Type B pancreatic cell (in vitro differentiated cells): ENCODE results near the gene CHTF18. TPM values are rescaled to one million over a fixed set of nuclear protein-coding genes. Genes with fewer than 3 reads are reported as not detected.

ENCODE experiments used
- DNase-seq: peaks from one replicate; pipeline ENCODE4 v3.0.0; 2021; ENCODE audit warnings: mixed read lengths; ENCODE audit not compliant: unreplicated experiment; ENCODE audit errors: extremely low spot score
- H3K27ac Mint-ChIP-seq: 2 replicates; pipeline ENCODE4 v1.8.0; 2021; ENCODE audit warnings: mild to moderate bottlenecking, mixed read lengths
- H3K27me3 Mint-ChIP-seq: 2 replicates; pipeline ENCODE4 v1.8.0; 2021; ENCODE audit warnings: mixed read lengths
- H3K36me3 Mint-ChIP-seq: 2 replicates; pipeline ENCODE4 v1.8.0; 2021; ENCODE audit warnings: mixed read lengths
- H3K4me1 Mint-ChIP-seq: one replicate; pipeline ENCODE4 v1.8.0; 2021; ENCODE audit warnings: mixed read lengths; ENCODE audit not compliant: unreplicated experiment
- H3K4me3 Mint-ChIP-seq: 2 replicates; pipeline ENCODE4 v1.8.0; 2021; ENCODE audit warnings: mild to moderate bottlenecking, mixed read lengths
- H3K9me3 Mint-ChIP-seq: 2 replicates; pipeline ENCODE4 v1.8.0; 2021; ENCODE audit warnings: mixed read lengths
- CTCF ChIP-seq: fragments of 200-600 bp; sonication (generic); conservative IDR thresholded peaks from 2 replicates; pipeline ENCODE4 v1.5.0; 2021; ENCODE audit warnings: antibody characterized with exemption, mild to moderate bottlenecking
- total RNA-seq: library from RNA; stranded (reverse); gene quantifications from 2 replicates; pipeline ENCODE4 v1.2.1, GENCODE V29; 2021; ENCODE audit warnings: low replicate concordance

CHTF18 gene
- total RNA-seq, 1 donor from 2014 or later = 105 TPM

- peak; percentile 90 for TF ChIP-seq CTCF
- H3K9me3 Mint-ChIP-seq = no peaks in the 10 kb centered on the region
- H3K36me3 Mint-ChIP-seq = no peaks in the 10 kb centered on the region
- DNase-seq = peak; percentile 88
- H3K4me3 Mint-ChIP-seq = peak overlapping the region; percentile 79
- no peaks in the 10 kb centered on the region for H3K27me3 Mint-ChIP-seq
- no peak overlapping the region for H3K27ac Mint-ChIP-seq
- no peaks in the 10 kb centered on the region for H3K4me1 Mint-ChIP-seq
Observed at GRCh38 chr16:785563-786535, 2.6 kb upstream of the CHTF18 start.

GRCh38 chr16:787321-787966, 976 bp upstream of the CHTF18 start:
- no peak for TF ChIP-seq CTCF
- H3K27ac Mint-ChIP-seq = no peak overlapping the region
- no peak for DNase-seq
- peak overlapping the region; percentile 88 for H3K4me3 Mint-ChIP-seq
- H3K4me1 Mint-ChIP-seq = no peaks in the 10 kb centered on the region
- no peaks in the 10 kb centered on the region for H3K9me3 Mint-ChIP-seq
- H3K36me3 Mint-ChIP-seq = peaks cover 5% of the 10 kb centered on the region
- no peaks in the 10 kb centered on the region for H3K27me3 Mint-ChIP-seq

GRCh38 chr16:787978-788398, 432 bp upstream of the CHTF18 start, which contains the start of gene RPUSD1:
TSS of gene RPUSD1 (minus strand) at chr16:788381. CDS start at chr16:787737, 644 bp downstream.
- Mint-ChIP-seq H3K4me1 (no peaks in the 10 kb centered on the region), H3K27me3 (no peaks in the 10 kb centered on the region), H3K9me3 (no peaks in the 10 kb centered on the region), H3K4me3 (peak within 1 kb of the TSS; percentile 88), H3K36me3 (peaks cover 5% of the 10 kb centered on the region), H3K27ac (no peak within 1 kb of the TSS)
- no peak for DNase-seq
- TF ChIP-seq CTCF = peak; percentile 51

- H3K9me3 Mint-ChIP-seq = no peaks in the 10 kb centered on the region
- no peaks in the 10 kb centered on the region for H3K27me3 Mint-ChIP-seq
- H3K27ac Mint-ChIP-seq = no peak overlapping the region
- no peak for DNase-seq
- H3K4me3 Mint-ChIP-seq = peak overlapping the region; percentile 69
- no peaks in the 10 kb centered on the region for H3K4me1 Mint-ChIP-seq
- no peak for TF ChIP-seq CTCF
- H3K36me3 Mint-ChIP-seq = peaks cover 5% of the 10 kb centered on the region
Observed at GRCh38 chr16:789191-789850, 901 bp downstream of the CHTF18 start.

GRCh38 chr16:790086-790485, 1.7 kb downstream of the CHTF18 start:
- Mint-ChIP-seq H3K27me3 (no peaks in the 10 kb centered on the region), H3K4me3 (peak overlapping the region; percentile 69), H3K4me1 (no peaks in the 10 kb centered on the region), H3K36me3 (peaks cover 5% of the 10 kb centered on the region), H3K9me3 (no peaks in the 10 kb centered on the region), H3K27ac (no peak overlapping the region)
- TF ChIP-seq CTCF = no peak
- DNase-seq = no peak
